ENCODE data around the gene SPAG16.

Gene SPAG16

GRCh38 chr2:214233164-214233563, 948.9 kb downstream of the SPAG16 start:
- H3K36me3 ChIP-seq, result no peaks in the 10 kb centered on the region
- TF ChIP-seq CTCF (IDR thresholded peaks at IDR 0.05; ENCODE audit: low read depth, low read length), result no peak
- no peak overlapping the region for H3K27ac ChIP-seq
- H3K4me3 ChIP-seq (ENCODE audit: low read depth, low read length), result no peak overlapping the region
- peaks cover 2% of the 10 kb centered on the region for H3K9me3 ChIP-seq (ENCODE audit: severe bottlenecking)
- H3K27me3 ChIP-seq (ENCODE audit: insufficient read depth, low read depth, severe bottlenecking), result no peaks in the 10 kb centered on the region
- DNase-seq, result no peak

- Histone ChIP-seq H3K4me3 (ENCODE audit: low read depth, low read length) (no peak overlapping the region), H3K9me3 (ENCODE audit: severe bottlenecking) (no peaks in the 10 kb centered on the region), H3K36me3 (no peaks in the 10 kb centered on the region), H3K27me3 (ENCODE audit: insufficient read depth, low read depth, severe bottlenecking) (no peaks in the 10 kb centered on the region), H3K27ac (no peak overlapping the region)
- no peak for DNase-seq
- TF ChIP-seq CTCF (IDR thresholded peaks at IDR 0.05; ENCODE audit: low read depth, low read length), result no peak
Observed at GRCh38 chr2:214242797-214243196, 958.5 kb downstream of the SPAG16 start.

- no peaks in the 10 kb centered on the region for H3K9me3 ChIP-seq (ENCODE audit: severe bottlenecking)
- H3K27ac ChIP-seq, result no peak overlapping the region
- H3K27me3 ChIP-seq (ENCODE audit: insufficient read depth, low read depth, severe bottlenecking), result no peaks in the 10 kb centered on the region
- H3K4me3 ChIP-seq (ENCODE audit: low read depth, low read length), result no peak overlapping the region
- DNase-seq, result no peak
- no peak for TF ChIP-seq CTCF (IDR thresholded peaks at IDR 0.05; ENCODE audit: low read depth, low read length)
- no peaks in the 10 kb centered on the region for H3K36me3 ChIP-seq
Observed at GRCh38 chr2:214244847-214245246, 960.6 kb downstream of the SPAG16 start.

- TF ChIP-seq CTCF (IDR thresholded peaks at IDR 0.05; ENCODE audit: low read depth, low read length), result no peak
- Histone ChIP-seq H3K27me3 (ENCODE audit: insufficient read depth, low read depth, severe bottlenecking) (no peaks in the 10 kb centered on the region), H3K27ac (no peak overlapping the region), H3K36me3 (no peaks in the 10 kb centered on the region), H3K4me3 (ENCODE audit: low read depth, low read length) (no peak overlapping the region), H3K9me3 (ENCODE audit: severe bottlenecking) (no peaks in the 10 kb centered on the region)
- peak; percentile 6 for DNase-seq
Observed at GRCh38 chr2:214246417-214246816, 962.2 kb downstream of the SPAG16 start.

GRCh38 chr2:214247531-214247930, 963.3 kb downstream of the SPAG16 start:
- Histone ChIP-seq H3K4me3 (ENCODE audit: low read depth, low read length) (no peak overlapping the region), H3K36me3 (no peaks in the 10 kb centered on the region), H3K9me3 (ENCODE audit: severe bottlenecking) (no peaks in the 10 kb centered on the region), H3K27me3 (ENCODE audit: insufficient read depth, low read depth, severe bottlenecking) (no peaks in the 10 kb centered on the region), H3K27ac (no peak overlapping the region)
- DNase-seq, result no peak
- TF ChIP-seq CTCF (IDR thresholded peaks at IDR 0.05; ENCODE audit: low read depth, low read length), result no peak

GRCh38 chr2:214255046-214255445, 970.8 kb downstream of the SPAG16 start:
- Histone ChIP-seq H3K27me3 (ENCODE audit: insufficient read depth, low read depth, severe bottlenecking) (no peaks in the 10 kb centered on the region), H3K36me3 (no peaks in the 10 kb centered on the region), H3K9me3 (ENCODE audit: severe bottlenecking) (no peaks in the 10 kb centered on the region), H3K4me3 (ENCODE audit: low read depth, low read length) (no peak overlapping the region), H3K27ac (no peak overlapping the region)
- no peak for TF ChIP-seq CTCF (IDR thresholded peaks at IDR 0.05; ENCODE audit: low read depth, low read length)
- no peak for DNase-seq

All from WERI-Rb-1 (cell line).